ENCODE results near the gene STK17A. TPM values are rescaled to one million over a fixed set of nuclear protein-coding genes. Genes with fewer than 3 reads are reported as not detected.

The STK17A gene
- total RNA-seq, 1 experiment from 2014 or later: 9.8 TPM

- no peaks in the 10 kb centered on the region for H4K20me1 ChIP-seq (ENCODE audit: control insufficient read depth, insufficient read depth, insufficient read length)
- no peak overlapping the region for H3K4me2 ChIP-seq (ENCODE audit: insufficient read depth, insufficient read length, low read length)
- no peak overlapping the region for H4K5ac ChIP-seq (ENCODE audit: insufficient read length, low read depth, low read length)
- no peak overlapping the region for H4K91ac ChIP-seq (ENCODE audit: insufficient read length, low read depth, low read length)
- H3K79me1 ChIP-seq (ENCODE audit: insufficient read depth, low read depth, low read length, poor library complexity, severe bottlenecking): no peaks in the 10 kb centered on the region
- no peak overlapping the region for H2AK5ac ChIP-seq (ENCODE audit: insufficient read length, low read length)
- DNase-seq: no peak
- no peak overlapping the region for H2BK120ac ChIP-seq (ENCODE audit: low read depth, low read length, poor library complexity, severe bottlenecking)
- H3K23me2 ChIP-seq (ENCODE audit: insufficient read length, low read depth, low read length, poor library complexity, severe bottlenecking): no peaks in the 10 kb centered on the region
- peaks cover 2% of the 10 kb centered on the region; the same call in 1 of the 2 replicates for H3K79me2 ChIP-seq (ENCODE audit: insufficient read depth, low read length)
- H2BK20ac ChIP-seq (ENCODE audit: low read depth, low read length, poor library complexity, severe bottlenecking): no peak overlapping the region
- no peaks in the 10 kb centered on the region for H3K9me3 ChIP-seq (ENCODE audit: control insufficient read depth, low read depth, low read length)
- H3K27me3 ChIP-seq (ENCODE audit: insufficient read depth, low read length): no peaks in the 10 kb centered on the region
- no CpG with 5 or more reads among the region's 10 CpGs for WGBS (ENCODE audit: extremely low coverage, insufficient read length, low lambda C conversion rate)
- H3T11ph ChIP-seq (ENCODE audit: low read length): no peak overlapping the region
- Mint-ChIP-seq H3K4me1 (peaks cover 40 to 51% of the 10 kb centered on the region in 2 experiments), H3K4me3 (no peak overlapping the region; a peak in 1 of 5 replicates), H3K27ac (peak overlapping the region; percentile 73 to 98 (median 80)), H3K9me3 (no peaks in the 10 kb centered on the region), H3K36me3 (ENCODE audit: insufficient read depth in 1 of 3, low read depth in 3 of 3) (peaks cover 25 to 50% (median 50%) of the 10 kb centered on the region in 3 experiments; a peak in 6 of 7 replicates), H3K27me3 (ENCODE audit: low read depth) (no peaks in the 10 kb centered on the region)
- no peak overlapping the region for H3K14ac ChIP-seq (ENCODE audit: insufficient read depth, low read length)
- H4K8ac ChIP-seq (replicated peaks; ENCODE audit: insufficient read length, low read depth, low read length): no peak overlapping the region
- no peak for TF ChIP-seq CTCF (conservative IDR thresholded peaks at IDR 0.05)
- H2AFZ ChIP-seq (ENCODE audit: low read length): no peak overlapping the region
- H3K4ac ChIP-seq (ENCODE audit: low read depth, low read length): no peak overlapping the region
- no peak overlapping the region for H2BK5ac ChIP-seq (ENCODE audit: insufficient read length, low read length)
- H3K23ac ChIP-seq (ENCODE audit: insufficient read length, low read depth, low read length): no peak overlapping the region
- no peak overlapping the region for H3K56ac ChIP-seq (ENCODE audit: insufficient read length, low read depth, low read length)
- no peak overlapping the region for H3K9ac ChIP-seq (ENCODE audit: extremely low read depth, insufficient read length, low read length)
- no peak overlapping the region for H2BK15ac ChIP-seq (ENCODE audit: low read depth, low read length)
- H3K4me1 ChIP-seq (ENCODE audit: insufficient read depth, low read length): peaks cover 17% of the 10 kb centered on the region; the same call in 1 of the 2 replicates
- peak overlapping the region; percentile 89 for H3K27ac ChIP-seq (ENCODE audit: insufficient read length, low read depth, low read length)
- H3K18ac ChIP-seq (ENCODE audit: insufficient read length, low read depth, low read length): peak overlapping the region; percentile 6
- H2BK12ac ChIP-seq (ENCODE audit: insufficient read length, low read depth, low read length): no peak overlapping the region
Measured at GRCh38 chr7:43647673-43648472, 65.0 kb downstream of the STK17A start.

All from H9 (cell line).